Glutamatergic neuron (in vitro differentiated cells): Measurements from ENCODE around the gene SLC35F6. TPM values are rescaled to one million over a fixed set of nuclear protein-coding genes. Genes with fewer than 3 reads are reported as not detected.

Source experiments
- DNase-seq: peaks from one replicate; pipeline ENCODE4 v3.0.0; 2022
- H3K27ac Mint-ChIP-seq: one replicate; pipeline ENCODE4 v1.8.0; 2020; ENCODE audit warnings: mild to moderate bottlenecking, mixed read lengths, inconsistent platforms; ENCODE audit not compliant: unreplicated experiment
- H3K27me3 Mint-ChIP-seq: one replicate; pipeline ENCODE4 v1.8.0; 2020; ENCODE audit warnings: mild to moderate bottlenecking, moderate library complexity, mixed read lengths, inconsistent platforms; ENCODE audit not compliant: unreplicated experiment
- H3K36me3 Mint-ChIP-seq: one replicate; pipeline ENCODE4 v1.8.0; 2020; ENCODE audit warnings: mild to moderate bottlenecking, mixed read lengths, inconsistent platforms; ENCODE audit not compliant: unreplicated experiment
- H3K4me1 Mint-ChIP-seq: one replicate; pipeline ENCODE4 v1.8.0; 2020; ENCODE audit warnings: mild to moderate bottlenecking, low read depth, mixed read lengths, inconsistent platforms; ENCODE audit not compliant: unreplicated experiment
- H3K4me3 Mint-ChIP-seq: one replicate; pipeline ENCODE4 v1.8.0; 2020; ENCODE audit warnings: mild to moderate bottlenecking, mixed read lengths, inconsistent platforms; ENCODE audit not compliant: unreplicated experiment
- H3K9me3 Mint-ChIP-seq: one replicate; pipeline ENCODE4 v1.8.0; 2020; ENCODE audit warnings: mild to moderate bottlenecking, moderate library complexity, mixed read lengths, inconsistent platforms; ENCODE audit not compliant: unreplicated experiment
- CTCF ChIP-seq: fragments of 200-600 bp; sonication (generic); IDR thresholded peaks from one replicate; pipeline ENCODE4 v1.5.0; 2021; ENCODE audit not compliant: partially characterized antibody, unreplicated experiment
- total RNA-seq: library from RNA; stranded (reverse); fragmentation: NEBNext Ultra II Directional; extraction: Animal tissue kit (Norgen Biotek cat#: 25700); gene quantifications from one replicate; pipeline ENCODE4 v1.2.1, GENCODE V29; 2021; ENCODE audit not compliant: unreplicated experiment

Gene SLC35F6
- total RNA-seq, 1 donor from 2014 or later, result 28.8 TPM

GRCh38 chr2:26816893-26817292 is 52.8 kb downstream of the SLC35F6 start:
- H3K36me3 Mint-ChIP-seq, result peaks cover 4% of the 10 kb centered on the region
- no peak for TF ChIP-seq CTCF
- no peak overlapping the region for H3K27ac Mint-ChIP-seq
- H3K27me3 Mint-ChIP-seq, result peaks cover 10% of the 10 kb centered on the region
- no peak for DNase-seq
- peaks cover 3% of the 10 kb centered on the region for H3K9me3 Mint-ChIP-seq
- H3K4me1 Mint-ChIP-seq, result peaks cover 9% of the 10 kb centered on the region
- no peak overlapping the region for H3K4me3 Mint-ChIP-seq

- Mint-ChIP-seq H3K4me1 (peaks cover 9% of the 10 kb centered on the region), H3K27me3 (peaks cover 4% of the 10 kb centered on the region), H3K9me3 (peaks cover 3% of the 10 kb centered on the region), H3K36me3 (peaks cover 4% of the 10 kb centered on the region), H3K27ac (no peak overlapping the region), H3K4me3 (no peak overlapping the region)
- no peak for TF ChIP-seq CTCF
- no peak for DNase-seq
These were observed 54.2 kb downstream of the SLC35F6 start for GRCh38 chr2:26818255-26818654.

DNA sequence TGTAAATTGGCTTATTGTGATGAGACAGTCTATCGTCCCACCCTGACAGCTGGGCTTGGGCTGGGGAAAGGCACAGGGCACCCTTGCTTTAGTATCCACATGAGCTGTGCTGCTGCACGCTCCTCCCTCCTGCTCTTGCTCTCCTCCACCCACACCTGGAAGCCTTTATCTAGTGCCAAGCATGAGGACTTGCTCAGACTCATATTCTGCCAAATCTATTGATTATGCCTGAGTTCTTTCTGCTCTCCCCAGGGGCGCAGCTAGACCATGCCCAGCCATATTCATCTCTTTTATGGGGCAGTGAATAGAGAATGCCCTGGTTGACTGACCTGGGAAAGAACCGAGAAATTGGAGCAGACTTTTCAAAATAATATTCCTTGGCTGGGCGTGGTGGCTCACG is 54.9 kb downstream of the SLC35F6 start:
- H3K27me3 Mint-ChIP-seq, result no peaks in the 10 kb centered on the region
- no peak for DNase-seq
- no peak overlapping the region for H3K4me3 Mint-ChIP-seq
- no peaks in the 10 kb centered on the region for H3K36me3 Mint-ChIP-seq
- TF ChIP-seq CTCF, result no peak
- H3K27ac Mint-ChIP-seq, result no peak overlapping the region
- peaks cover 3% of the 10 kb centered on the region for H3K9me3 Mint-ChIP-seq
- H3K4me1 Mint-ChIP-seq, result peaks cover 9% of the 10 kb centered on the region

GRCh38 chr2:26820932-26821331 is 56.8 kb downstream of the SLC35F6 start:
- Mint-ChIP-seq H3K27ac (no peak overlapping the region), H3K9me3 (no peaks in the 10 kb centered on the region), H3K36me3 (no peaks in the 10 kb centered on the region), H3K27me3 (no peaks in the 10 kb centered on the region), H3K4me1 (peaks cover 8% of the 10 kb centered on the region), H3K4me3 (no peak overlapping the region)
- no peak for DNase-seq
- TF ChIP-seq CTCF, result no peak

DNA sequence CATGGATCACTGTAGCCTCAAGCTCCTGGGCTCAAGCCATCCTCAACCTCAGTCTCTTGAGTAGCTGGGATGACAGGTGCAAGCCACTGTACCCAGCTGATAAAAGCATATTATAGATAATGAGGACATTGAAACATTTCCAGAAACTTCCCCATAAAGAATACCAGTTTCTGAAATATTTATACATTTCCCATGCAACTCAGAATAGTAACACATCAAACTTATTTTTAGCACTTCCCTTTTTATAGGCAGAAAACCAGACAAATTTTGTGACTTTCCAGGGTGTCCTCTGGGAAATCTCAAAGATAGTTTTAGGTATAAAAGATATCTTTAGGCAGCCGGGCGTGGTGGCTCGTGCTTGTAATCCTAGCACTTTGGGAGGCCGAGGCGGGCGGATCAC is 58.8 kb downstream of the SLC35F6 start:
- peaks cover 4% of the 10 kb centered on the region for H3K4me1 Mint-ChIP-seq
- H3K4me3 Mint-ChIP-seq, result no peak overlapping the region
- no peak overlapping the region for H3K27ac Mint-ChIP-seq
- TF ChIP-seq CTCF, result no peak
- no peaks in the 10 kb centered on the region for H3K36me3 Mint-ChIP-seq
- no peaks in the 10 kb centered on the region for H3K9me3 Mint-ChIP-seq
- no peak for DNase-seq
- H3K27me3 Mint-ChIP-seq, result no peaks in the 10 kb centered on the region

Other genes with a start within 250 kb of the SLC35F6 start
- gene CIB4, start 122.9 kb upstream of the SLC35F6 start, total RNA-seq, result not detected
- 21.7 TPM for gene KCNK3, start 71.6 kb upstream of the SLC35F6 start, total RNA-seq
- 4.7 TPM for gene CENPA, start 21.8 kb downstream of the SLC35F6 start, total RNA-seq
- gene DPYSL5, start 83.8 kb downstream of the SLC35F6 start, total RNA-seq, result 313 TPM
- gene MAPRE3, start 206.4 kb downstream of the SLC35F6 start, total RNA-seq, result 49.2 TPM